ENCODE results near the gene RHBDF2. TPM values are rescaled to one million over a fixed set of nuclear protein-coding genes. Genes with fewer than 3 reads are reported as not detected.

Gene RHBDF2
- total RNA-seq, 1 donor from 2014 or later = 34.6 TPM

- Histone ChIP-seq H3K27me3 (no peaks in the 10 kb centered on the region), H3K9me3 (no peaks in the 10 kb centered on the region), H3K4me1 (no peaks in the 10 kb centered on the region), H3K27ac (no peak overlapping the region), H3K36me3 (peaks cover 0 to under 1% of the 10 kb centered on the region in 2 donors), H3K4me3 (no peak overlapping the region)
- no peak for DNase-seq (ENCODE audit: extremely low spot score in 2 of 2)
- TF ChIP-seq CTCF (IDR thresholded peaks at IDR 0.05) (no peak), POLR2AphosphoS5 (IDR thresholded peaks at IDR 0.05; ENCODE audit: insufficient read depth in 1 of 2, low read depth in 1 of 2) (no peak), POLR2A (IDR thresholded peaks at IDR 0.05) (no peak)
- intact Hi-C loops (cut with DNase I) = loop anchor here (10.0 kb wide), 1 partner anchor 78 kb away; the partner anchor contains the start of gene PRCD
These were observed 34.5 kb downstream of the RHBDF2 start for GRCh38 chr17:76466775-76467130.

- Histone ChIP-seq H3K4me1 (no peaks in the 10 kb centered on the region), H3K36me3 (no peaks in the 10 kb centered on the region), H3K4me3 (no peak overlapping the region), H3K9me3 (no peaks in the 10 kb centered on the region), H3K27me3 (no peaks in the 10 kb centered on the region), H3K27ac (no peak overlapping the region)
- intact Hi-C loops (cut with DNase I) = loop anchor here (10.0 kb wide), 1 partner anchor 82 kb away; the partner anchor contains the start of gene PRCD
- no peak for DNase-seq (ENCODE audit: extremely low spot score in 2 of 2)
- TF ChIP-seq CTCF (IDR thresholded peaks at IDR 0.05) (no peak), POLR2A (IDR thresholded peaks at IDR 0.05) (no peak)
These were observed 38.5 kb downstream of the RHBDF2 start for GRCh38 chr17:76462556-76463290.

- no peak for DNase-seq (ENCODE audit: extremely low spot score in 2 of 2)
- H3K9me3 ChIP-seq = no peaks in the 10 kb centered on the region
- no peaks in the 10 kb centered on the region for H3K27me3 ChIP-seq
- intact Hi-C loops (cut with DNase I) = loop anchor here (10.0 kb wide), 1 partner anchor 83 kb away; the partner anchor contains the start of gene PRCD
- no peaks in the 10 kb centered on the region for H3K36me3 ChIP-seq
- no peaks in the 10 kb centered on the region for H3K4me1 ChIP-seq
- H3K27ac ChIP-seq = no peak overlapping the region
- no peak overlapping the region for H3K4me3 ChIP-seq
- TF ChIP-seq POLR2A (IDR thresholded peaks at IDR 0.05) (no peak), CTCF (IDR thresholded peaks at IDR 0.05) (no peak), POLR2AphosphoS5 (IDR thresholded peaks at IDR 0.05; ENCODE audit: insufficient read depth in 1 of 2, low read depth in 1 of 2) (no peak)
These were observed 39.3 kb downstream of the RHBDF2 start for GRCh38 chr17:76461765-76462555.

- H3K36me3 ChIP-seq = no peaks in the 10 kb centered on the region
These were observed 41.5 kb downstream of the RHBDF2 start for GRCh38 chr17:76459674-76460073.

More at GRCh38 chr17:76459674-76460073, 41.5 kb downstream of the RHBDF2 start:
- intact Hi-C loops (cut with DNase I) = loop anchor here (10.0 kb wide), 1 partner anchor 85 kb away; the partner anchor contains the start of gene PRCD
- Histone ChIP-seq H3K9me3 (no peaks in the 10 kb centered on the region), H3K4me1 (no peaks in the 10 kb centered on the region), H3K27ac (no peak overlapping the region), H3K4me3 (no peak overlapping the region), H3K27me3 (no peaks in the 10 kb centered on the region)
- no peak for DNase-seq (ENCODE audit: extremely low spot score in 2 of 2)
- no peak for TF ChIP-seq POLR2AphosphoS5 (IDR thresholded peaks at IDR 0.05; ENCODE audit: insufficient read depth in 1 of 2, low read depth in 1 of 2)
- TF ChIP-seq POLR2A (IDR thresholded peaks at IDR 0.05) = no peak
- no peak for TF ChIP-seq CTCF (IDR thresholded peaks at IDR 0.05)
